Epithelial cell of proximal tubule (primary cell): ENCODE data around the gene CSAG2. TPM values are rescaled to one million over a fixed set of nuclear protein-coding genes. Genes with fewer than 3 reads are reported as not detected.
"Not testable (repeated sequence)": the region's sequence is repeated elsewhere in the genome, so short reads cannot be mapped to it uniquely, and the experiment has no call there.

ENCODE experiments used
- DNase-seq: peaks from one replicate; pipeline ENCODE4 v3.0.0-alpha.2; 2011; ENCODE audit warnings: low read depth
- H3K4me3 ChIP-seq: 2 replicates; pipeline ENCODE4 v1.5.1; 2011; ENCODE audit warnings: low read depth, mild to moderate bottlenecking, low read length
- total RNA-seq: library from RNA; depleted of rRNA; stranded (reverse); fragments of >200 nt; gene quantifications from 2 replicates; pipeline ENCODE4 v1.2.3, GENCODE V29; 2015
- TF ChIP-seq, protein P1 (sequence below): conservative IDR thresholded peaks from 2 replicates; pipeline ENCODE4 v1.5.1; 2012; ENCODE audit warnings: low read depth, mild to moderate bottlenecking, low read length

CSAG2 gene, protein sequence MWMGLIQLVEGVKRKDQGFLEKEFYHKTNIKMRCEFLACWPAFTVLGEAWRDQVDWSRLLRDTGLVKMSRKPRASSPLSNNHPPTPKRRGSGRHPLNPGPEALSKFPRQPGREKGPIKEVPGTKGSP
- total RNA-seq: not detected in 2 replicates

DNA sequence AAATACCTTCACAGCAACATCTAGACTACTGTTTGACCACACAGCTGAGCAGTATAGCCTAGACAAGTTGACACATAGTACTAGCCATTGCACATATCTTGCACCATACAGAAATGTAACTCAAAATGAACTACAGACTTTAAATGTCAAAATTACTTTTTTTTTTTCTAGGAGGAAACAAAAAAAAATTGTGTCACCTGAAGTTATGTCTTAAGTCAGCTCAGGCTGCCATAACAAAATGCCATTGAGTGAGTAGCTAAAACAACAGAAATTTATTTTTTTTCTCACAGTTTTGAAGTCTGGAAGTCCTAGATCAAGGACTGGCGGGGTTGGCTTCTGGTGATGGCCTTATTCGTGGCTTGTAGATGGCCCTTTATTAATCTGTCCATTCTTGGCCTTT lies at the start of gene CSAG2:
Gene CSAG2 (minus strand): TSS at position 101 of the 400 bp plus-strand sequence. CDS start 161 bp downstream, outside the sequence.
- not testable (repeated sequence) for DNase-seq, H3K4me3 ChIP-seq

DNA sequence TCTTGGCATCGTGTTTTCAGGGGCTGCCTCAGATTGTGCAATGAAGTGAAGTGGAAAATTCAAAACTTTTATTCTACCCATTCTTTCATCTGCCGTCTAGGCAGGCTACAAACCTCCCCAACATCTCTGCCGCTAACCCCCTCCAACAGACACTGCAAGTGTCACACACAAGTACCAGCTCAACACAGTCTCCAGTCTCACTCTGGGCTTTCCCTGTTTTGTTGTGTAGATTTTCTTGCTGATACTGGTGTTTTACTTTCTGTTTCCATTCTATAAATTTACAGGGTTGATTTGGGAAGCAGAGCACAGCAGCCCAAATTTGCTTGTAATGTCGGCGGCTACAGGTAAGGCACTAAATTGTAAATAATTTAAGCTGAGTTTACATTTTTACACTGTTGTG lies 45.8 kb upstream of the CSAG2 start:
- not testable (repeated sequence) for H3K4me3 ChIP-seq

DNA sequence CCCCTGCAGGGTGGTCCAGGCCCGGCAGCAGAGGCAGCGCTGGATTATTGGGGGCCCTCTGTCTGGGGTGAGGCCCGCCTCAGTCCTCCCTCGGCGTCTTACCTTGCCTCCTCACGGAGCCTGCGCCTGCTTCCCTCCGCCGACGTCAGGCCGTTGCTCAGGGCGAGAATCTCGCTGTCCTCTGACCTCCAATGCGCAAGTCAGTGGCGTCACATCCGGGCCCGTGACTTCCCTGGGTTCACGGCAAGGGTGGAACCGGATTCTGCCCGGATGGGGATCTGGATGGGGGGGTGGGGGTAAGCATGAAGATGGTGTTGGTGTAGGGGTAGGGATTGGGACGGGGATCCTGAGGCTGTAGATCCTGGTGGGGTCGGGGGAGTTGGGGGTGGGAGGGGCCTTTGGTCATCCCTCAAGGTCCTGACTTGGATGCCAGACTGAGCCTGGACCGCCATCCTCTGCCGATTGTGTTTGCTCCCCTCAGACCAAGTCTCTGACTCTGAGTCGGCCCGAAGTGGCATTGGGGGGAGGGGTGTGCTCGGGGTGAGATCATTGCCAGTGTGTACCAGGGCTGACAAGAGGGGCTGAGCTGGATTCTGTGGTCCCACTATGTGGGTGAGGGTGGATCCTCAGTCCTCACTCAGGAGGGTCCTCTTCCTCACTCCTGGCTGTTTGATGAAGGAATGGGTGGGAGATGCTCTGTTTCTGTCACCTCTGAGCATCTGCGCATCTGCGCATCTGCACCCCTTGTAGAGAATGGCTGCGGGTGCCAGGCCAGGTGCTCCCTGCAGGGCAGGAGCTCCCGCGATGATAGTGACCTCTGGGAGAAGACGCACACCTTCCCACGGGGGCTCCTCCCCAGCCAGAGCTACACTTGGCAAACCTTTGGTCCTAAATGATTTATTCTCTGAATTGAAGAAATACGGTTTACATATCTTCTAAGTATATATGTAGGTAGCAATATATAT lies 44.9 kb upstream of the CSAG2 start, which contains the start of gene MAGEA2:
Gene MAGEA2 (minus strand): TSS at position 157 of the 965 bp plus-strand sequence. CDS start 2,479 bp downstream, outside the sequence.
- H3K4me3 ChIP-seq, DNase-seq: not testable (repeated sequence)

More for the DNA sequence above, 45.8 kb upstream of the CSAG2 start:
- DNase-seq: not testable (repeated sequence)

DNA sequence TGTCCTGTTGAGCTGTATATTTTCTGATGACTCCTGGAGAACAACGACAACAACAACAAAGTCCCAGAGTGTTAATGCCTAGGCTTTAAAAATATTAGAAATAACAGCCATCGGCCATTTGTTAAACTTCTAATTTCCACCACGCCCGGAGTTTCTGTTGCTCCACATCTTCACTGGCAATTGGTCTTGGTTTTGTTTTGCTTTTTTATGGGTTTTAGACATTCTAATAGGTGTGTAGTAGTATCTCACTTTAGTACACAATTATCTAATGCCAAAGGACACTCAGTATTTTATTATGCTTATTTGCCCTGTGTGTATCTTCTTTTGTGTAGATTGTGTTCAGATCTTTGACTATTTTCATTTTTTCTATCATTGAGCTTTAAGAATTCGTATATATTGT lies 29.5 kb upstream of the CSAG2 start:
- no peak for DNase-seq
- TF ChIP-seq, protein P1, sequence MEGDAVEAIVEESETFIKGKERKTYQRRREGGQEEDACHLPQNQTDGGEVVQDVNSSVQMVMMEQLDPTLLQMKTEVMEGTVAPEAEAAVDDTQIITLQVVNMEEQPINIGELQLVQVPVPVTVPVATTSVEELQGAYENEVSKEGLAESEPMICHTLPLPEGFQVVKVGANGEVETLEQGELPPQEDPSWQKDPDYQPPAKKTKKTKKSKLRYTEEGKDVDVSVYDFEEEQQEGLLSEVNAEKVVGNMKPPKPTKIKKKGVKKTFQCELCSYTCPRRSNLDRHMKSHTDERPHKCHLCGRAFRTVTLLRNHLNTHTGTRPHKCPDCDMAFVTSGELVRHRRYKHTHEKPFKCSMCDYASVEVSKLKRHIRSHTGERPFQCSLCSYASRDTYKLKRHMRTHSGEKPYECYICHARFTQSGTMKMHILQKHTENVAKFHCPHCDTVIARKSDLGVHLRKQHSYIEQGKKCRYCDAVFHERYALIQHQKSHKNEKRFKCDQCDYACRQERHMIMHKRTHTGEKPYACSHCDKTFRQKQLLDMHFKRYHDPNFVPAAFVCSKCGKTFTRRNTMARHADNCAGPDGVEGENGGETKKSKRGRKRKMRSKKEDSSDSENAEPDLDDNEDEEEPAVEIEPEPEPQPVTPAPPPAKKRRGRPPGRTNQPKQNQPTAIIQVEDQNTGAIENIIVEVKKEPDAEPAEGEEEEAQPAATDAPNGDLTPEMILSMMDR: no peak
- no peak overlapping the region for H3K4me3 ChIP-seq

DNA sequence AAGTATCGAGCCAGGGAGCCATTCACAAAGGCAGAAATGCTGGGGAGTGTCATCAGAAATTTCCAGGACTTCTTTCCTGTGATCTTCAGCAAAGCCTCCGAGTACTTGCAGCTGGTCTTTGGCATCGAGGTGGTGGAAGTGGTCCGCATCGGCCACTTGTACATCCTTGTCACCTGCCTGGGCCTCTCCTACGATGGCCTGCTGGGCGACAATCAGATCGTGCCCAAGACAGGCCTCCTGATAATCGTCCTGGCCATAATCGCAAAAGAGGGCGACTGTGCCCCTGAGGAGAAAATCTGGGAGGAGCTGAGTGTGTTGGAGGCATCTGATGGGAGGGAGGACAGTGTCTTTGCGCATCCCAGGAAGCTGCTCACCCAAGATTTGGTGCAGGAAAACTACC lies 27.5 kb upstream of the CSAG2 start:
- H3K4me3 ChIP-seq, DNase-seq: not testable (repeated sequence)

DNA sequence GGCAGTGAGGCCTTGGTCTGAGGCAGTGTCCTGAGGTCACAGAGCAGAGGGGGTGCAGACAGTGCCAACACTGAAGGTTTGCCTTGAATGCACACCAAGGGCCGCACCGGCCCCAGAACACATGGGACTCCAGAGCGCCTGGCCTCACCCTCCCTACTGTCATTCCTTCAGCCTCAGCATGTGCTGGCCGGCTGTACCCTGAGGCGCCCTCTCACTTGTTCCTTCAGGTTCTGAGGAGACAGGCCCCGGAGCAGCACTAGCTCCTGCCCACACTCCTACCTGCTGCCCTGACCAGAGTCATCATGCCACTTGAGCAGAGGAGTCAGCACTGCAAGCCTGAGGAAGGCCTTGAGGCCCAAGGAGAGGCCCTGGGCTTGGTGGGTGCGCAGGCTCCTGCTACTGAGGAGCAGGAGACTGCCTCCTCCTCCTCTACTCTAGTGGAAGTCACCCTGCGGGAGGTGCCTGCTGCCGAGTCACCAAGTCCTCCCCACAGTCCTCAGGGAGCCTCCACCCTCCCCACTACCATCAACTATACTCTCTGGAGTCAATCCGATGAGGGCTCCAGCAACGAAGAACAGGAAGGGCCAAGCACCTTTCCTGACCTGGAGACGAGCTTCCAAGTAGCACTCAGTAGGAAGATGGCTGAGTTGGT lies 26.9 kb upstream of the CSAG2 start:
- DNase-seq: no peak
- TF ChIP-seq, protein P1: no peak
- H3K4me3 ChIP-seq: no peak overlapping the region

DNA sequence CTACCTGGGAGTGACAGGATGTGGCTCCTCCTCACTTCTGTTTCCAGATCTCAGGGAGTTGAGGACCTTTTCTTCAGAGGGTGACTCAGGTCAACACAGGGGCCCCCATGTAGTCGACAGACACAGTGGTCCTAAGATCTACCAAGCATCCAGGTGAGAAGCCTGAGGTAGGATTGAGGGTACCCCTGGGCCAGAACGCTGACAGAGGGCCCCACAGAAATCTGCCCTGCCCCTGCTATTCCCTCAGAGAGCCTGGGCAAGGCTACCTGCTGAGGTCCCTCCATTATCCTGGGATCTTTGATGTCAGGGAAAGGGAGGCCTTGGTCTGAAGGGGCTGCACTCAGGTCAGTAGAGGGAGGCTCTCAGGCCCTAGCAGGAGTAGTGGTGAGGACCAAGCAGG lies 26.0 kb upstream of the CSAG2 start:
- DNase-seq: no peak
- no peak overlapping the region for H3K4me3 ChIP-seq
- TF ChIP-seq, protein P1: no peak

DNA sequence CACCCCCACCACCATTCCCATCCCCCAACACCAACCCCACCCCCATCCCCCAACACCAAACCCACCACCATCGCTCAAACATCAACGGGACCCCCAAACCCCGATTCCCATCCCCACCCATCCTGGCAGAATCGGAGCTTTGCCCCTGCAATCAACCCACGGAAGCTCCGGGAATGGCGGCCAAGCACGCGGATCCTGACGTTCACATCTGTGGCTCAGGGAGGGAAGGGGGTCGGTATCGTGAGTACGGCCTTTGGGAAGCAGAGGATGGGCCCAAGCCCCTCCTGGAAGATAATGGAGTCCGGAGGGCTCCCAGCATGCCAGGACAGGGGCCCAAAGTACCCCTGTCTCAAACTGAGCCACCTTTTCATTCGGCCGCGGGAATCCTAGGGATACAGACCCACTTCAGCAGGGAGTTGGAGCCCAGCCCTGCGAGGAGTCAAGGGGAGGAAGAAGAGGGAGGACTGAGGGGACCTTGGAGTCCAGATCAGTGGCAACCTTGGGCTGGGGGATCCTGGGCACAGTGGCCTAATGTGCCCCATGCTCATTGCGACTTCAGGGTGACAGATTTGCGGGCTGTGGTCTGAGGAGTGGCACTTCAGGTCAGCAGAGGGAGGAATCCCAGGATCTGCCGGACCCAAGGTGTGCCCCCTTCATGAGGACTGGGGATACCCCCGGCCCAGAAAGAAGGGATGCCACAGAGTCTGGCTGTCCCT lies 25.2 kb upstream of the CSAG2 start:
- not testable (repeated sequence) for DNase-seq, H3K4me3 ChIP-seq

DNA sequence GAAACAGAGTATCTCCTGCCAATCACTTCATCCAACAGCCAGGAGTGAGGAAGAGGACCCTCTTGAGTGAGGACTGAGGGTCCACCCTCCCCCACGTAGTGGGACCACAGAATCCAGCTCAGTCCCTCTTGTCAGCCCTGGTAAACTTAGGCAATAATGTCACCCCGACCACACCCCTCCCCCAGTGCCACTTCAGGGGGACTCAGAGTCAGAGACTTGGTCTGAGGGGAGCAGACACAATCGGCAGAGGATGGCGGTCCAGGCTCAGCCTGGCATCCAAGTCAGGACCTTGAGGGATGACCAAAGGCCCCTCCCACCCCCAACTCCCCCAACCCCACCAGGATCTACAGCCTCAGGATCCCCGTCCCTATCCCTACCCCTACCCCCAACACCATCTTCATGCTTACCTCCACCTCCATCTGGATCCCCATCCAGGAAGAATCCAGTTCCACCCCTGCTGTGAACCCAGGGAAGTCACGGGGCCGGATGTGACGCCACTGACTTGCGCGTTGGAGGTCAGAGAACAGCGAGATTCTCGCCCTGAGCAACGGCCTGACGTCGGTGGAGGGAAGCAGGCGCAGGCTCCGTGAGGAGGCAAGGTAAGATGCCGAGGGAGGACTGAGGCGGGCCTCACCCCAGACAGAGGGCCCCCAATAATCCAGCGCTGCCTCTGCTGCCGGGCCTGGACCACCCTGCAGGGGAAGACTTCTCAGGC lies 24.3 kb upstream of the CSAG2 start, which contains the start of the genes CSAG1 and MAGEA12:
Gene CSAG1 (minus strand): TSS at position 461 of the 715 bp plus-strand sequence. CDS start 1,261 bp downstream, outside the sequence.
Gene MAGEA12 (plus strand): TSS at position 497 of the 715 bp plus-strand sequence. CDS start 2,405 bp downstream, outside the sequence.
- no peak within 1 kb of the TSS for H3K4me3 ChIP-seq
- no peak for DNase-seq
- TF ChIP-seq, protein P1: no peak
